ENCODE measurements around the gene KIF1A. TPM values are rescaled to one million over a fixed set of nuclear protein-coding genes. Genes with fewer than 3 reads are reported as not detected.

Gene KIF1A

GRCh38 chr2:240670950-240671349 lies 149.1 kb downstream of the KIF1A start:
- peaks cover 70% of the 10 kb centered on the region for H3K27me3 ChIP-seq (ENCODE audit: control insufficient read depth, insufficient read depth, low read length)
- no peak overlapping the region for H3K4me3 ChIP-seq (ENCODE audit: low read length)
- no peak overlapping the region for H3K9ac ChIP-seq (ENCODE audit: low read depth, low read length)
- H3K4me2 ChIP-seq (ENCODE audit: low read length): no peak overlapping the region
- no peaks in the 10 kb centered on the region for H3K36me3 ChIP-seq (ENCODE audit: insufficient read depth, low read length)
- H3K4me1 ChIP-seq (ENCODE audit: control insufficient read depth, insufficient read depth, low read length): no peaks in the 10 kb centered on the region
- H3K9me3 ChIP-seq (replicated peaks; ENCODE audit: low read length): no peaks in the 10 kb centered on the region

GRCh38 chr2:240670402-240670801 lies 149.6 kb downstream of the KIF1A start:
- no peak overlapping the region for H3K4me2 ChIP-seq (ENCODE audit: low read length)
- peaks cover 76% of the 10 kb centered on the region for H3K27me3 ChIP-seq (ENCODE audit: control insufficient read depth, insufficient read depth, low read length)
- no peaks in the 10 kb centered on the region for H3K4me1 ChIP-seq (ENCODE audit: control insufficient read depth, insufficient read depth, low read length)
- H3K36me3 ChIP-seq (ENCODE audit: insufficient read depth, low read length): no peaks in the 10 kb centered on the region
- no peak overlapping the region for H3K4me3 ChIP-seq (ENCODE audit: low read length)
- H3K9ac ChIP-seq (ENCODE audit: low read depth, low read length): no peak overlapping the region
- H3K9me3 ChIP-seq (replicated peaks; ENCODE audit: low read length): no peaks in the 10 kb centered on the region

GRCh38 chr2:240664622-240665021 lies 155.4 kb downstream of the KIF1A start:
- Histone ChIP-seq H3K4me3 (ENCODE audit: low read length) (no peak overlapping the region), H3K4me1 (ENCODE audit: control insufficient read depth, insufficient read depth, low read length) (no peaks in the 10 kb centered on the region), H3K9ac (ENCODE audit: low read depth, low read length) (no peak overlapping the region), H3K27me3 (ENCODE audit: control insufficient read depth, insufficient read depth, low read length) (peaks cover 66% of the 10 kb centered on the region), H3K36me3 (ENCODE audit: insufficient read depth, low read length) (no peaks in the 10 kb centered on the region), H3K4me2 (ENCODE audit: low read length) (no peak overlapping the region), H3K9me3 (replicated peaks; ENCODE audit: low read length) (no peaks in the 10 kb centered on the region)

Small RNA genes lying within 50 kb of the gene (small RNA-seq; reads per million reads assigned to genes)
- not detected for gene AC011298.3

Measured in skeletal muscle satellite cell (primary cell).